CD4-positive, alpha-beta T cell (primary cell): Measurements from ENCODE around the gene RFPL3. TPM values are rescaled to one million over a fixed set of nuclear protein-coding genes. Genes with fewer than 3 reads are reported as not detected.

Source experiments
- ATAC-seq: fragments of 200-7000 bp; cut with Tn5 transposase; one replicate; pipeline ENCODE4 v1.10.0; 2022; ENCODE audit warnings: mild to moderate bottlenecking; ENCODE audit not compliant: poor library complexity
- CTCF ChIA-PET: fragments of 350-600 bp; sonication (Branson Sonifier 250); formaldehyde crosslinking; loops from one replicate; lab custom pipeline; 2021; ENCODE audit warnings: antibody characterized with exemption, inconsistent platforms; lab: Charles Lee
- POLR2A ChIA-PET: fragments of 350-600 bp; sonication (Branson Sonifier 250); formaldehyde crosslinking; loops from one replicate; lab custom pipeline; 2021; ENCODE audit warnings: antibody characterized with exemption, inconsistent platforms; lab: Charles Lee
- DNase-seq, 14 experiments: peaks; one replicate each; pipeline ENCODE4 v3.0.0-alpha.2; 2013 to 2020; ENCODE audit warnings: mixed read lengths in 2 of 14
- H3K27ac ChIP-seq, 2 donors: one replicate each; pipeline versions ENCODE4 v1.5.1 to v1.7.0; 2013; ENCODE audit warnings: low read length in 2 of 2, low read depth in 1 of 2, mild to moderate bottlenecking in 1 of 2
- H3K27me3 ChIP-seq, 2 experiments: 1 replicate in 1 of 2; 2 replicates in 1 of 2; pipeline versions ENCODE4 v1.6.1 to v1.7.0; 2013; ENCODE audit warnings: low read length in 2 of 2, control low read depth in 1 of 2, mild to moderate bottlenecking in 1 of 2, moderate library complexity in 1 of 2; ENCODE audit not compliant: insufficient read depth in 2 of 2, control insufficient read depth in 1 of 2
- H3K36me3 ChIP-seq: one replicate; pipeline ENCODE4 v1.6.1; 2013; ENCODE audit warnings: low read length, control low read depth; ENCODE audit not compliant: insufficient read depth
- H3K4me1 ChIP-seq: one replicate; pipeline ENCODE4 v1.6.1; 2013; ENCODE audit warnings: low read length, control low read depth; ENCODE audit not compliant: insufficient read depth
- H3K4me3 ChIP-seq: one replicate; pipeline ENCODE4 v1.5.1; 2013; ENCODE audit warnings: mild to moderate bottlenecking, low read length, moderate library complexity
- H3K9me3 ChIP-seq, 2 experiments: 1 replicate in 1 of 2; 2 replicates in 1 of 2; pipeline versions ENCODE4 v1.6.1 to v1.7.0; 2013; ENCODE audit warnings: low read length in 2 of 2, mild to moderate bottlenecking in 2 of 2, control low read depth in 1 of 2, moderate library complexity in 1 of 2; ENCODE audit not compliant: control insufficient read depth in 1 of 2, insufficient read depth in 1 of 2
- H3K27ac Mint-ChIP-seq: one replicate; pipeline ENCODE4 v1.8.0; 2020; ENCODE audit warnings: mixed read lengths
- H3K27me3 Mint-ChIP-seq: one replicate; pipeline ENCODE4 v1.8.0; 2021; ENCODE audit warnings: mixed read lengths
- H3K36me3 Mint-ChIP-seq: one replicate; pipeline ENCODE4 v1.8.0; 2021; ENCODE audit warnings: low read depth, mixed read lengths
- H3K4me1 Mint-ChIP-seq: one replicate; pipeline ENCODE4 v1.8.0; 2021; ENCODE audit warnings: low read depth, mixed read lengths
- H3K4me3 Mint-ChIP-seq: one replicate; pipeline ENCODE4 v1.8.0; 2020; ENCODE audit warnings: mild to moderate bottlenecking, mixed read lengths
- H3K9me3 Mint-ChIP-seq: one replicate; pipeline ENCODE4 v1.8.0; 2020; ENCODE audit warnings: mixed read lengths
- CTCF ChIP-seq: fragments of 200-600 bp; IDR thresholded peaks from one replicate; pipeline ENCODE4 v1.8.0; 2022; ENCODE audit warnings: antibody characterized with exemption, mild to moderate bottlenecking
- intact Hi-C, 2 experiments: fragments of 100-400 bp; cut with DNase I in 1 of 2; cut with micrococcal nuclease in 1 of 2; formaldehyde crosslinking; loops; one replicate each; pipeline versions ENCODE4 v1.15.1 to v1.9.0; 2023 to 2025; cut with DNase I, micrococcal nuclease
- total RNA-seq, 174 experiments: library from RNA in 2 of 174; stranded (reverse) in 2 of 174; gene quantifications; one replicate each; pipeline ENCODE4 v1.2.3 and lab custom pipeline; 2021 to 2026

RFPL3 gene
- total RNA-seq, 2 experiments from 2014 or later, result not detected

DNA sequence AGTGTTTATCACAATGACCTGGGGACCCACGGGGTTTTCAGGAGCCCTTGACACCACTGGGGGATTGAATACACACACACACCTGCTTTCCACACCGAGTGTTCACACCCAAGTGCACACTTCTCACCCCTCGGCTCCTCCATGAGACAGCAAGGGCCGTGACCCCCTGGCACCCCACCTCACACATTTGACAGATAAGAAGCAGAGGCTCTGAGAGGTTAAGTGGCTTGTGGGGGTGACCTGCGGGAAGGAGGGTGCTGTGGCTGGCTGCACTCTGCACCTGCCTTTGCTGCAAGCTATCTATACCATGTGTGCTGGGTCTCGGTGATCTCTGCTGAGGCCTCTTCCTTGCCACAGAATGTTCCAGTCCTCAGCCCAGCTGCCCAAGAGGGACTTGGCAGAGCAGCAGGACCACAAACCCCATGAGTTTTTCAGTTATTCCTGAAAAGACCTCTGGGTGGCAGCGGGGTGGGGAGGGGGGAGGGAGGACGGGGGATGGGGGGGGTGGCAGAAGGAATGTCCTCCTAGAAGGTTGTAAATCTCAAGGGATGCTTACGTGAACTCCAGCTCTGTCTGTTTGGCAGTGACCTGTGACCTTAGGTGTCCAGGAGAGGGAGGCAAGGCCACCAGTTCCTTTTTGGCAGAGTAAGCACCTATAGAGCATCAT, 47.9 kb upstream of the RFPL3 start:
- ATAC-seq, result no peak
- DNase-seq, result no peak
- Histone ChIP-seq H3K4me1 (no peaks in the 10 kb centered on the region), H3K27ac (no peak overlapping the region), H3K4me3 (no peak overlapping the region), H3K27me3 (peaks cover 2 to 7% of the 10 kb centered on the region in 2 experiments), H3K36me3 (no peaks in the 10 kb centered on the region), H3K9me3 (peaks cover 0 to 4% of the 10 kb centered on the region in 2 experiments)
- Mint-ChIP-seq H3K27me3 (peaks cover 67% of the 10 kb centered on the region), H3K9me3 (no peaks in the 10 kb centered on the region), H3K36me3 (no peaks in the 10 kb centered on the region), H3K4me3 (no peak overlapping the region), H3K27ac (no peak overlapping the region), H3K4me1 (no peaks in the 10 kb centered on the region)
- no peak for TF ChIP-seq CTCF
- CTCF ChIA-PET, result no interaction called here
- intact Hi-C loops, result no loop called here
- POLR2A ChIA-PET, result no interaction called here

- Mint-ChIP-seq H3K27ac (no peak overlapping the region), H3K9me3 (no peaks in the 10 kb centered on the region), H3K27me3 (peaks cover 57% of the 10 kb centered on the region), H3K36me3 (no peaks in the 10 kb centered on the region), H3K4me1 (no peaks in the 10 kb centered on the region), H3K4me3 (no peak overlapping the region)
- Histone ChIP-seq H3K4me3 (no peak overlapping the region), H3K27me3 (peaks cover 2 to 7% of the 10 kb centered on the region in 2 experiments), H3K4me1 (no peaks in the 10 kb centered on the region), H3K9me3 (peaks cover 0 to 4% of the 10 kb centered on the region in 2 experiments), H3K36me3 (no peaks in the 10 kb centered on the region), H3K27ac (no peak overlapping the region)
- POLR2A ChIA-PET, result no interaction called here
- CTCF ChIA-PET, result no interaction called here
- DNase-seq (no peak), ATAC-seq (no peak)
- no peak for TF ChIP-seq CTCF
- intact Hi-C loops, result no loop called here
These were observed 46.9 kb upstream of the RFPL3 start for GRCh38 chr22:32310777-32311176.

DNA sequence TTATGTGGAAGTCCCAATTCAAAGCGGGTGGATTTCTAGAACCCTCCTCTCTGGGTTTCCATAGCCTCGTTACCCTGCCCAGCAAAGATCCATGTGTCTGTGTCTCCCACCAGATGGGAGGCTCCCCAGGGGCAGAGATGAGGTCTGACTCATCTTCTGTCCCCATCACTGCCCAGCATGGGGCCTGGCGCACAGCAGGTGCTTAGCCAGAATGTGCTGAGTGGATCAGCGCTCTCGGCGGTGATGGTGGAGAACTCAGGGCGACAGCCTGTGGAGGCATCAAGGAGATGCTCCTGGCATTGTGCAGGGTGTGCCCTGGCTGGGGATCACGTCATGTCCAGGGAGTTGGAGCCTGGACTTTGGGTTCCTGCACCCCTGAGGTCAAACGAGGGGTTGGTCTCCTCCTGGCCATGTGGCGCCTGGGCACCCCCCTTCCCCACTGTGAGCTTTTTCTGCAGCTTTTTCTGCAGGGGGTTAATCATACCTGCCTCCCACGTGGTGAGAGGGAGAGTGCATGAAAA, 46.1 kb upstream of the RFPL3 start:
- H3K4me3 ChIP-seq, result no peak overlapping the region
- no peak overlapping the region for H3K27ac ChIP-seq
- peaks cover 0 to 4% of the 10 kb centered on the region in 2 experiments for H3K9me3 ChIP-seq
- Mint-ChIP-seq H3K27ac (no peak overlapping the region), H3K4me1 (no peaks in the 10 kb centered on the region), H3K27me3 (peaks cover 51% of the 10 kb centered on the region), H3K4me3 (no peak overlapping the region), H3K9me3 (no peaks in the 10 kb centered on the region), H3K36me3 (no peaks in the 10 kb centered on the region)
- H3K4me1 ChIP-seq, result no peaks in the 10 kb centered on the region
- no peak for TF ChIP-seq CTCF
- H3K27me3 ChIP-seq, result peaks cover 2 to 7% of the 10 kb centered on the region in 2 experiments
- intact Hi-C loops, result no loop called here
- H3K36me3 ChIP-seq, result no peaks in the 10 kb centered on the region
- no peak for DNase-seq
- ATAC-seq, result no peak
- ChIA-PET POLR2A (no interaction called here), CTCF (no interaction called here)
